Fibroblast of pulmonary artery (primary cell): Measurements from ENCODE around the gene CST11.
A peak's percentile ranks its signal among the peaks of the same experiment; 100 is the strongest.

Source experiments
- DNase-seq: peaks from one replicate; pipeline ENCODE4 v3.0.0-alpha.2; 2010; ENCODE audit warnings: low read depth
- H3K4me3 ChIP-seq: replicated peaks from 2 replicates; pipeline ENCODE4 v1.5.1; 2011; ENCODE audit warnings: low read depth, mild to moderate bottlenecking, control low read depth, low read length, moderate library complexity
- TF ChIP-seq, protein P1 (sequence below): IDR thresholded peaks from 2 replicates; pipeline ENCODE4 v1.5.1; 2011; ENCODE audit warnings: mild to moderate bottlenecking, control low read depth, low read length, inconsistent platforms; ENCODE audit errors: missing control alignments

CST11 gene

GRCh38 chr20:23437126-23437899 is 15.4 kb downstream of the CST11 start:
- no peak overlapping the region for H3K4me3 ChIP-seq
- DNase-seq, result no peak
- TF ChIP-seq, protein P1, sequence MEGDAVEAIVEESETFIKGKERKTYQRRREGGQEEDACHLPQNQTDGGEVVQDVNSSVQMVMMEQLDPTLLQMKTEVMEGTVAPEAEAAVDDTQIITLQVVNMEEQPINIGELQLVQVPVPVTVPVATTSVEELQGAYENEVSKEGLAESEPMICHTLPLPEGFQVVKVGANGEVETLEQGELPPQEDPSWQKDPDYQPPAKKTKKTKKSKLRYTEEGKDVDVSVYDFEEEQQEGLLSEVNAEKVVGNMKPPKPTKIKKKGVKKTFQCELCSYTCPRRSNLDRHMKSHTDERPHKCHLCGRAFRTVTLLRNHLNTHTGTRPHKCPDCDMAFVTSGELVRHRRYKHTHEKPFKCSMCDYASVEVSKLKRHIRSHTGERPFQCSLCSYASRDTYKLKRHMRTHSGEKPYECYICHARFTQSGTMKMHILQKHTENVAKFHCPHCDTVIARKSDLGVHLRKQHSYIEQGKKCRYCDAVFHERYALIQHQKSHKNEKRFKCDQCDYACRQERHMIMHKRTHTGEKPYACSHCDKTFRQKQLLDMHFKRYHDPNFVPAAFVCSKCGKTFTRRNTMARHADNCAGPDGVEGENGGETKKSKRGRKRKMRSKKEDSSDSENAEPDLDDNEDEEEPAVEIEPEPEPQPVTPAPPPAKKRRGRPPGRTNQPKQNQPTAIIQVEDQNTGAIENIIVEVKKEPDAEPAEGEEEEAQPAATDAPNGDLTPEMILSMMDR, result no peak

- peak; percentile 75 for DNase-seq
- H3K4me3 ChIP-seq, result no peak overlapping the region
- TF ChIP-seq, protein P1, result no peak
Measured at GRCh38 chr20:23436681-23437080, 16.0 kb downstream of the CST11 start.

DNA sequence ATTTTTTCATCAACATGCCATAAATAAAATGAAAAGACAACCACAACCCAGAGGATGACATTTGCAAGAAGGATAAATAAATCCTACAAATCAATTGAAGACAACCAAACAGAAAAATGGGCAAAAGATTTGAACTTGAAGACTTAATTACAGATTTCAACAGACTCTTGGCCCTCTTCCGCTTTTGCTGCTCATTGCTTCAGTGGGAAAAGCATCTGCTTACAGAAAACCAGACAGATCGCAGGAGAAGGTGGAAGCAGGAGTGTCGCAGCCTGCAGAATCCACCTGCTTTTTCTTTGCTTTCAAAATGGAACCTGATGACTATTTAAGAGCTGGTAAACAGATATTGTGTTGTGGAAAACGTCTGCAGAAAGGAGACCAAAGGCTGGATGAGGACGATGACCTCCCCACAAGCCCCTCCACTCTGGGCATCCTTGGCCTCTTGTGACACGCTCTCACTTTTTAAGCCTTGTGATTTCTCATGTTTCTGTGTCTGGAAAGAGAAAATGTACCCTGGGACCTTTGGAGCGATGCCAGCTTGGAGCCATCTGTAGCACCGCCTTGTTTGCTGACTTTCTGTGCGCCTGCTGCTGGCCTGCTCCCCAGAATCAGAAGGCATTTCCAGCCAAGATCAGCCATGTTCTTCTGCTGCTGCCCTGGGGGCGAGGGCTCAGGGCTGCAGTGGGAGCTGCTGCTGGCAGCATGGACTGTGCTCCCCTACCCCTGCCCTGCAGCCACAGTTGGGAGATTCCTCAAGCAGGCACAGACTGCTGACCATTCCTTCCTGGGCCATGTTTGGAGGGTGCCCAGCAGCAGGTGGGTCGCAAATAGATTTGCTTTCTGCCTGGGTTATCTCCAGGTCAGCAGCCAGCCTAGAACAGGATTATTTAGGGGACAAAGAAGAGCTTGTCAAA is 16.8 kb downstream of the CST11 start:
- peak; percentile 18 for DNase-seq
- TF ChIP-seq, protein P1, result no peak
- no peak overlapping the region for H3K4me3 ChIP-seq

- no peak for DNase-seq
- TF ChIP-seq, protein P1, result no peak
- H3K4me3 ChIP-seq, result no peak overlapping the region
Measured at GRCh38 chr20:23434521-23435313, 18.0 kb downstream of the CST11 start.

DNA sequence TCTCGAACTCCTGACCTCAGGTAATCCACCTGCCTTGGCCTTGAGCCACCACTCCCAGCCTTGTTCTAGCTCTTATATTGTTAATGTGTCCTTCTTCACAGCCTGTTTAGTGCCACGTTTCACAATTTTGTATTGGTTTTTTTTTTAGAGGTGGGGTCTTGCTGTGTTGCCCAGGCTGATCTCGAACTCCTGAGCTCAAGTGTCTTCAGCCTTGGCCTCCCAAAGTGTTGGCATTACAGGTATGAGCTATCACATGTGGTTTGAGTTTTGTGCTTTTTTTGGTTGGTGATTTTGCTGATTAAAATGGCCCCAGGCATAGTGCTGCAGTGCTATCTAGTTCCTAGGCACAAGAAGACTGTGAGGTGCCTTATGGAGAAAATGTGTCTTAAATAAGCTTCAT is 19.0 kb downstream of the CST11 start:
- H3K4me3 ChIP-seq, result no peak overlapping the region
- no peak for DNase-seq
- TF ChIP-seq, protein P1, result no peak

- H3K4me3 ChIP-seq, result no peak overlapping the region
- TF ChIP-seq, protein P1, result no peak
- no peak for DNase-seq
Measured at GRCh38 chr20:23425129-23425528, 27.5 kb downstream of the CST11 start.
